ENCODE measurements around the gene SNAI1. TPM values are rescaled to one million over a fixed set of nuclear protein-coding genes. Genes with fewer than 3 reads are reported as not detected.

Gene SNAI1
- total and polyA plus RNA-seq, 2 donors (not counting 1 experiment from before 2014, with no cell fraction given): 0.66 to 1.4 TPM

GRCh38 chr20:50037123-50037522, 54.3 kb downstream of the SNAI1 start:
- Histone ChIP-seq H3K4me2 (ENCODE audit: extremely low read depth, insufficient read depth, low read length) (no peak overlapping the region), H4K20me1 (ENCODE audit: control insufficient read depth, extremely low read depth, insufficient read depth, low read length) (no peaks in the 10 kb centered on the region)
- DNase-seq (ENCODE audit: low read depth in 2 of 2): no peak

DNA sequence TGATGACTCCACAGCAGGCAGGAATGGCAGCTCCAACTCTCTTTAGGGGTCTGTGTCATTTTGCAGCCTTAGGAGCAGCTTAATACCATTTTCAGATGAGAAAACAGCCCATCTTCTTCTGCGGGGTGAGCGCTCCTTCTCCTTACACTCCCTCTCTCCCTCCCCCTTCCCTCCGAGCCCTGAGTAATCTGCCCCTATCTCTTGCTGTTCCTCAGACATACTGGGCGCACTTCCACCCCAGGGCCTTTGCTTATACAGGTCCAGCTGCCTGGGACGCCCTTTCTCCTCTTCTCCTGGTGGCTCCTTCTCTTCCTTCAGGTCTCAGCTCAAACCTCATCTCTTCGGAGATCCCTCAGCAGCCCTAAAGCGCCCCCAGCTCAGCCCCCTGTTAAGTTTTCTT, 54.8 kb downstream of the SNAI1 start:
- H3K36me3 ChIP-seq (ENCODE audit: control insufficient read depth, insufficient read depth, low read length): no peaks in the 10 kb centered on the region
- no peak overlapping the region for H3K9ac ChIP-seq (ENCODE audit: insufficient read depth, low read length)
- H3K27me3 ChIP-seq (ENCODE audit: control insufficient read depth, insufficient read depth, low read length): peaks cover 2% of the 10 kb centered on the region
- DNase-seq (ENCODE audit: low read depth in 2 of 2): no peak
- H2AFZ ChIP-seq (ENCODE audit: low read length): no peak overlapping the region
- TF ChIP-seq CTCF (conservative IDR thresholded peaks at IDR 0.05 in 1 of 2, IDR thresholded peaks at IDR 0.05 in 1 of 2; ENCODE audit: low read depth in 1 of 2, low read length in 2 of 2): no peak
- TF ChIP-seq EZH2 (IDR thresholded peaks at IDR 0.05; ENCODE audit: low read length, missing control alignments): no peak
- no peaks in the 10 kb centered on the region for H3K79me2 ChIP-seq (ENCODE audit: control insufficient read depth, insufficient read depth, low read length)
- peaks cover 7% of the 10 kb centered on the region for H3K4me1 ChIP-seq (ENCODE audit: control insufficient read depth, extremely low read depth, insufficient read depth, low read length)
- H4K20me1 ChIP-seq (ENCODE audit: control insufficient read depth, extremely low read depth, insufficient read depth, low read length): no peaks in the 10 kb centered on the region
- no peaks in the 10 kb centered on the region for H3K9me3 ChIP-seq (ENCODE audit: control insufficient read depth, insufficient read depth, low read depth, low read length)
- H3K4me2 ChIP-seq (ENCODE audit: extremely low read depth, insufficient read depth, low read length): no peak overlapping the region
- no peak overlapping the region for H3K27ac ChIP-seq (ENCODE audit: insufficient read depth, low read length)
- no peak overlapping the region for H3K4me3 ChIP-seq (replicated peaks in 1 of 4; ENCODE audit: control extremely low read depth in 1 of 4, insufficient read depth in 1 of 4, low read depth in 3 of 4, low read length in 4 of 4)

More at GRCh38 chr20:50037123-50037522, 54.3 kb downstream of the SNAI1 start:
- Histone ChIP-seq H3K4me1 (ENCODE audit: control insufficient read depth, extremely low read depth, insufficient read depth, low read length) (peaks cover 7% of the 10 kb centered on the region), H3K9me3 (ENCODE audit: control insufficient read depth, insufficient read depth, low read depth, low read length) (no peaks in the 10 kb centered on the region), H3K4me3 (replicated peaks in 1 of 4; ENCODE audit: control extremely low read depth in 1 of 4, insufficient read depth in 1 of 4, low read depth in 3 of 4, low read length in 4 of 4) (no peak overlapping the region), H2AFZ (ENCODE audit: low read length) (no peak overlapping the region), H3K36me3 (ENCODE audit: control insufficient read depth, insufficient read depth, low read length) (no peaks in the 10 kb centered on the region), H3K79me2 (ENCODE audit: control insufficient read depth, insufficient read depth, low read length) (no peaks in the 10 kb centered on the region), H3K9ac (ENCODE audit: insufficient read depth, low read length) (no peak overlapping the region), H3K27me3 (ENCODE audit: control insufficient read depth, insufficient read depth, low read length) (peaks cover 2% of the 10 kb centered on the region), H3K27ac (ENCODE audit: insufficient read depth, low read length) (no peak overlapping the region)
- TF ChIP-seq CTCF (conservative IDR thresholded peaks at IDR 0.05 in 1 of 2, IDR thresholded peaks at IDR 0.05 in 1 of 2; ENCODE audit: low read depth in 1 of 2, low read length in 2 of 2) (no peak), EZH2 (IDR thresholded peaks at IDR 0.05; ENCODE audit: low read length, missing control alignments) (no peak)

DNA sequence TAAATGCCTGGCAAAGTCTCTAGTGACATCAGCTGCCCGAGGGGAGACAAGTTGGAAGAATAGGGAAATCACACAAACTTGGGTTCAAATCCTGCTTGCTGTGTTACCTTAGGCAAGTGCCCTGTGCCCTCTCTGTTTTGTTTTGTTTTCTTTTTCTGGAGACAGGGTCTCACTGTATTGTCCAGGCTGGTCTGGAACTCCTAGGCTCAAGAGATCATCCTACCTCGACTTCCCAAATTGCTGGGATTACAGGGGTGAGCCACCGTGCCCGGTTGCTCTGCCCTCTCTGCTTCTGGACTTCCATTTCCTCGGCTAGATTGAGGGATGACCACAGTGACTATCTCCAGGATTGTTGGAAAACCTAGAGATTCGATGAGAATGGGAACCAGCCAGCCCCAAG, 55.4 kb downstream of the SNAI1 start:
- no peaks in the 10 kb centered on the region for H4K20me1 ChIP-seq (ENCODE audit: control insufficient read depth, extremely low read depth, insufficient read depth, low read length)

More for the DNA sequence above, 55.4 kb downstream of the SNAI1 start:
- Histone ChIP-seq H3K4me3 (replicated peaks in 1 of 4; ENCODE audit: control extremely low read depth in 1 of 4, insufficient read depth in 1 of 4, low read depth in 3 of 4, low read length in 4 of 4) (no peak overlapping the region), H3K4me2 (ENCODE audit: extremely low read depth, insufficient read depth, low read length) (no peak overlapping the region), H3K9me3 (ENCODE audit: control insufficient read depth, insufficient read depth, low read depth, low read length) (no peaks in the 10 kb centered on the region), H3K9ac (ENCODE audit: insufficient read depth, low read length) (no peak overlapping the region), H3K27me3 (ENCODE audit: control insufficient read depth, insufficient read depth, low read length) (peaks cover 2% of the 10 kb centered on the region), H3K4me1 (ENCODE audit: control insufficient read depth, extremely low read depth, insufficient read depth, low read length) (peaks cover 7% of the 10 kb centered on the region), H3K27ac (ENCODE audit: insufficient read depth, low read length) (no peak overlapping the region), H3K79me2 (ENCODE audit: control insufficient read depth, insufficient read depth, low read length) (no peaks in the 10 kb centered on the region), H2AFZ (ENCODE audit: low read length) (no peak overlapping the region), H3K36me3 (ENCODE audit: control insufficient read depth, insufficient read depth, low read length) (no peaks in the 10 kb centered on the region)
- TF ChIP-seq EZH2 (IDR thresholded peaks at IDR 0.05; ENCODE audit: low read length, missing control alignments) (no peak), CTCF (conservative IDR thresholded peaks at IDR 0.05 in 1 of 2, IDR thresholded peaks at IDR 0.05 in 1 of 2; ENCODE audit: low read depth in 1 of 2, low read length in 2 of 2) (no peak)
- no peak for DNase-seq (ENCODE audit: low read depth in 2 of 2)

Other genes starting within 250 kb of the SNAI1 start
- gene SLC9A8, start 170.2 kb upstream of the SNAI1 start, total RNA-seq: 6.9 and 15.5 TPM in 2 replicates
- gene SLC9A8, start 170.2 kb upstream of the SNAI1 start, polyA plus RNA-seq: 2.4 and 2.7 TPM in 2 replicates
- 1.0 and 2.0 TPM in 2 replicates for gene SPATA2, start 67.5 kb upstream of the SNAI1 start, total RNA-seq
- 3.6 and 4.2 TPM in 2 replicates for gene SPATA2, start 67.5 kb upstream of the SNAI1 start, polyA plus RNA-seq
- gene RNF114, start 46.6 kb upstream of the SNAI1 start, total RNA-seq: 50.3 and 65.2 TPM in 2 replicates
- 70.2 and 93.9 TPM in 2 replicates for gene RNF114, start 46.6 kb upstream of the SNAI1 start, polyA plus RNA-seq
- gene UBE2V1, start 130.2 kb downstream of the SNAI1 start, total RNA-seq: 31.7 and 33.4 TPM in 2 replicates
- gene UBE2V1, start 130.2 kb downstream of the SNAI1 start, polyA plus RNA-seq: 193 and 217 TPM in 2 replicates
- 7.2 and 8.3 TPM in 2 replicates for gene PEDS1, start 170.7 kb downstream of the SNAI1 start, total RNA-seq
- 41.1 and 56.9 TPM in 2 replicates for gene PEDS1, start 170.7 kb downstream of the SNAI1 start, polyA plus RNA-seq
- gene CEBPB, start 207.8 kb downstream of the SNAI1 start, total RNA-seq: 87.1 and 106 TPM in 2 replicates
- 15.6 and 21.0 TPM in 2 replicates for gene CEBPB, start 207.8 kb downstream of the SNAI1 start, polyA plus RNA-seq